HG02870 (cell line): ENCODE data around the gene AKAP13.
"Not testable (repeated sequence)": the region's sequence is repeated elsewhere in the genome, so short reads cannot be mapped to it uniquely, and the experiment has no call there.

ENCODE experiments used
- ATAC-seq: cut with Tn5 transposase; IDR thresholded peaks from one replicate; pipeline ENCODE4 v1.9.1; 2021; ENCODE audit warnings: mild to moderate bottlenecking, moderate library complexity; ENCODE audit not compliant: unreplicated experiment

The AKAP13 gene

DNA sequence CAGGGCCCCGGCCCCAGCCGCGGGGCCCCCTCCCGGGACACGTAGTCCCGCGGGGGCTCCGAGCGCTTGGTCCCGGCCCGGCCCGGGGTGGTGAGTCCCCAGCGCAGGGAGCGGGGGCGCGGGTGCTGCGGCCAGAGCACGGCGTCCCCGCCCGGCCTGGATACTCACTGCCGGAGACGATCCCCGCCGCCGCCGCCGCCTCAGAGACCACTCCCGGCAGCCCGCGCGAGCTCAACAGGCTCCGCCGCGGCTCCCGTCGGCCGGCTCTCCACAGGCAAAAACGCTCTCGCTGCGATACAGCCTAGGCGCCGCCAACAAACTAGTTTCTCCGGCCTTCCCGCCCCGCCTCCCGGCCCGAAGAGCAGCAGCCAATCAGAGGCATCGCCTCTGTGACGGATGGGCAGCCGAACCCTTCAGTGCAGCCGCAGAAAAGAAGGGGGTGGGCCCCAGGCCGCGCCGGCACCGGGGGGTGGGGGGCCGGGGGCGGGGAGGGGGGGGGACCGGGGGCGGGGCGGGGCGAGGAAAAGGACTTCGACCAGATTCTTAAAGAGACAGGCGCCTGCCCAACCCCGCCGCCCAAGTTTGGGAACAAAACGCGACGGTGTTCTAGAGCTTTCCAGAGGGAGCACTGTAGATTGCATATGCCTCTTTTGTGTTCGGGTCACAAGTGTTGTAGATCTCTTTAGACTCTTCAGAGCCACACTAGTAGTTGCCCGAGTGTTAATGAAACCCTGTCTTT, 414.4 kb downstream of the AKAP13 start, which contains the start of gene KLHL25:
Gene KLHL25 (minus strand): TSS at position 328 of the 739 bp plus-strand sequence. CDS start 25,115 bp downstream, outside the sequence.
- ATAC-seq, result peak; percentile 98

DNA sequence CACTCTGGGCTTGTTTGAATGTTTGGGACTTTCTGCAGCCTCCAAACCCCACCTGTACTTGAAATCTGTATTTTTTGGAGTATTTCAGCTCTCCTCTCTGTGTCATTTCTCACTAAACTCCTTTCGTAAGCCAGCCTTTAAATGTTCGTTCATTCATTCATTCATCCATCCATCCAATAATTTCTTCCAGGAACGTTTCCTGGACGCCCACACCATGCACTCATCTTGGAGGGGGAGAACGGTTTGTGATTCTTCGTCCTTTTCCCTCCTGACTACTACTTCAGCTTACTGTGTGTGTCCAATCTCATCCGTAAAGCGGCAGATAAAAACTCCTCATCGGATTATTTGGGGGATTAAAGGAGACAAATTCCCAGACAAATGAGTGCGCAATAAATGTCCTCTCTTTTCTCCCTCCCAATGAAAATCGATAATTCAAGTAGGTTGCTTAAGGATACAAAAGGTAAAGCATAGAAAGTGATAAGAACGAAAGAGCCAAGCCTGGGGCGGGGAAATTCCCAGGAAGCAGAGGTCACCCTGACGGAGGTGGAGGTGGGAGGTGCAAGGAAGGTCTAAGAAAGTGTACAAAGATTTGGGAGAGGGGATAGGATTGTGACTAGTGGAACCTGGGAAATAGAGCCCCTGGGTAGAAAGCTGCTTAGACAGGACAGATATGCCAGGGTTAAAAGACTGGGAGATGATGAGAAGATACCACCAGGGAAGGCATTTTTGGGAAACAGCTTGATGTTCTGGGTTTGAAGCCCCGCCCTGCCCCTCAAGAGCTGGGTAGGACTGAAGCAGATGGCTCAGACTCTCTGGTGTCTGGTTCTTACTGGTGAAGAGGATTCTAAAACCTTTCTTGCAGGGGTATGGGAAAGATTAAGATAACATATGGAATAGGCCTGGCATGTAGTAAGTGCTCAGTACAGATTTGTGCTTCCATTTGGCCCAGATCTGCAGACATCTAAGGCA, 415.2 kb downstream of the AKAP13 start:
- no peak for ATAC-seq

DNA sequence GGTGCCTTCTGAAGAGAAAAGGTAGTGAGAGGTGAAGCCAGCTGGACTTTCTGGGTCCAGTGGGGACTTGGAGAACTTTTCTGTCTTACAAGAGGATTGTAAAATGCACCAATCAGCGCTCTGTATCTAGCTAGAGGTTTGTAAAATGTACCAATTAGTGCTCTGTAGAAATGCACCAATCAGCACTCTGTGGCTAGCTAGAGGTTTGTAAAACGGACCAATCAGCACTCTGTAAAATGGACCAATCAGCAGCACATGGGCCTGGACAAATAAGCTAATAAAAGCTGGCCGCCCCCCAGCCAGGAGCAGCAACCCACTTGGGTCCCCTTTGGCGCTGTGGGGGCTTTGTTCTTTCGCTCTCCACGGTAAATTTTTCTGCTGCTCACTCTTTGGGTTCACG, 416.0 kb downstream of the AKAP13 start:
- not testable (repeated sequence) for ATAC-seq
